22Rv1 (cell line): ENCODE results near the gene KIF5B.
"Not testable (repeated sequence)": the region's sequence is repeated elsewhere in the genome, so short reads cannot be mapped to it uniquely, and the experiment has no call there.

Experiments used
- H3K27ac ChIP-seq: fragments of 450-650 bp; 2 replicates; pipeline ENCODE4 v1.5.1; 2017
- CTCF ChIP-seq: fragments of 450-650 bp; IDR thresholded peaks from 2 replicates; pipeline ENCODE4 v1.5.1; 2017; ENCODE audit warnings: mild to moderate bottlenecking
- ZFX ChIP-seq: fragments of 450-650 bp; IDR thresholded peaks from 2 replicates; pipeline ENCODE4 v1.6.1; 2017; ENCODE audit warnings: antibody characterized with exemption, borderline replicate concordance

The KIF5B gene

GRCh38 chr10:32047881-32048280, 8.3 kb downstream of the KIF5B start:
- no peak for TF ChIP-seq CTCF
- TF ChIP-seq ZFX, result no peak
- H3K27ac ChIP-seq, result no peak overlapping the region

- no peak overlapping the region for H3K27ac ChIP-seq
- TF ChIP-seq CTCF, result no peak
- TF ChIP-seq ZFX, result no peak
Observed at GRCh38 chr10:32046151-32046550, 10.1 kb downstream of the KIF5B start.

- not testable (repeated sequence) for H3K27ac ChIP-seq
Observed at GRCh38 chr10:32042730-32043129, 13.5 kb downstream of the KIF5B start.

GRCh38 chr10:32041290-32042028, 14.8 kb downstream of the KIF5B start:
- no peak overlapping the region for H3K27ac ChIP-seq
- TF ChIP-seq CTCF (no peak), ZFX (no peak)

GRCh38 chr10:32039734-32040133, 16.5 kb downstream of the KIF5B start:
- H3K27ac ChIP-seq, result no peak overlapping the region
- TF ChIP-seq CTCF (no peak), ZFX (no peak)

GRCh38 chr10:32038777-32039176, 17.4 kb downstream of the KIF5B start:
- TF ChIP-seq CTCF (no peak), ZFX (no peak)
- H3K27ac ChIP-seq, result no peak overlapping the region

GRCh38 chr10:32036922-32037321, 19.3 kb downstream of the KIF5B start:
- TF ChIP-seq CTCF, result no peak
- TF ChIP-seq ZFX, result no peak
- H3K27ac ChIP-seq, result no peak overlapping the region

- no peak overlapping the region for H3K27ac ChIP-seq
- TF ChIP-seq CTCF (no peak), ZFX (no peak)
Observed at GRCh38 chr10:32035038-32035437, 21.2 kb downstream of the KIF5B start.
